ENCODE measurements around the gene NUDT1.

GRCh38 chr7:2255145-2256139 lies 13.4 kb downstream of the NUDT1 start:
- TF ChIP-seq POLR2A (IDR thresholded peaks at IDR 0.05) (no peak), CTCF (IDR thresholded peaks at IDR 0.05) (no peak)
